Measurements from ENCODE around the gene ITCH.
A peak's percentile ranks its signal among the peaks of the same experiment; 100 is the strongest.
"Not testable (repeated sequence)": the region's sequence is repeated elsewhere in the genome, so short reads cannot be mapped to it uniquely, and the experiment has no call there.

The ITCH gene

DNA sequence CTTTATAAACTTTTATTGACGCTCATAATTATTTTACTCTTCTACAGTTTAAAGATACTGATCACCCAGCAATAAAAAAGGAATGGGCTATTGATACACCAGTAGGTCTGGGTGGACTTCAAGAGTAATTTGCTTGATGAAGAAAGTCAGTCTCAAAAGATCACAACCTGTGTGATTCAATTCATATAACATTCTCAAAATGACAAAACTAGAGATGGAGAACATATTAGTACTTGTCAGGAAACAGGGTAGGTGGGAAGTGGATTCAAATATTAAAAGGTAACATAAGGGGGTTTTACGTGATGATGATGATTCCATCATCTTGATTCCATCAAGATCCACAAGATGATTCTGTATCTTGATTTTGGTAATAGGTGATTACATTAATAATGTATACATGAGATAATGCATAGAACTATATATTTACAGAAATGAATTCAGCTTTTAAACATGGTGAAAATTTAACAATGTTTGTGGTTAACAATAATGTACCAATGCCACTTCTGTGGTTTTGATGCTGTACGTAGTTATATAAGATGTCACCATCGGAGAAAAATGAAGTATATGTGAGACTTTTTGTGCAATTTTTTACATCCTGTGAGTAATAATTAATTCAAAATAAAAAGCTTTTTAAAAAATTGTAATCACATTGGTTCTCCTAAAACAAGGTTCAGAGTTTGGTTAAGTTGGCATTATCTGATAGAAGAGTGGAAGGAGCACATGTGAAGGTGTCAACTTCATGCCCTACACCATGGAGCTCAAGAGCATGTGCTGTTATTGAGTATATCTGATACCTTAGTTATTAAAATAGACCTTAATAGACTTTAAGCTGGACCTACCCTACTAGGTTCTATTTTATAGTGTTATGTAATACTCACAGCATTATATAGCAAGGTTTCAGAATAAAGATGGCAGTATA, 86.9 kb downstream of the ITCH start:
- DNase-seq (ENCODE audit: low spot score) (no peak), FAIRE-seq (peak; percentile 27)

DNA sequence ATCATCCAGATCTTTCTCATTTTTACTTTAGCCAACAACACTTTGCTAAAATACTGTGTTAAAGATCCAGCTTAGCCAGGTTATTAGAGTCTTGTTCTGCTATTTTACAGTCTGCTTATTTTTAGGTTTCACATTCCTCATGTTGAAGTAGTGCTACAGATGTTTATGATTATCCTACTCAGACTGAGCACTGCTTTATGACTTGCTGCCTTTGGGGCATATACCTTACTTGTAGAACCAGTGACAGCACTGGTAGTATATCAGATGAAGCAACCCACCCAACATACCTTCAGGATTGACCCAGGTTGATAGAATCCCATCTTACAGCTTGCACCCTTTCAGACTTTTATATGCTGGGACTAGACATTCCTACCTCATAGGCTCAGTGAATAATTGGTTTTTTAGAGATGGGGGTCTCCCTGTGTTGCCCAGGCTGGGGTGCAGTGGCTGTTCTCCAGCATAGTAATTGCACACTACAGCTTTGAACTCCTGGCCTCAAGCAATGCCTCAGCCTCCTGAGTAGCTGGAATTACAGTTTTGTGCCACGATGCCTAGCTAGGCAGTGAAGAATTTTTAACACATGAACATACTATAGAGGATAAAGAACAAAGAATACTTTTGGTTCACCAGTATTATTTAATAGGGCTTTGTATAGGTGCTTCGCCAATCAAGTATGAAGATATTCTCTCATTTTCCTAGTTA, 89.4 kb downstream of the ITCH start:
- no peak for FAIRE-seq

DNA sequence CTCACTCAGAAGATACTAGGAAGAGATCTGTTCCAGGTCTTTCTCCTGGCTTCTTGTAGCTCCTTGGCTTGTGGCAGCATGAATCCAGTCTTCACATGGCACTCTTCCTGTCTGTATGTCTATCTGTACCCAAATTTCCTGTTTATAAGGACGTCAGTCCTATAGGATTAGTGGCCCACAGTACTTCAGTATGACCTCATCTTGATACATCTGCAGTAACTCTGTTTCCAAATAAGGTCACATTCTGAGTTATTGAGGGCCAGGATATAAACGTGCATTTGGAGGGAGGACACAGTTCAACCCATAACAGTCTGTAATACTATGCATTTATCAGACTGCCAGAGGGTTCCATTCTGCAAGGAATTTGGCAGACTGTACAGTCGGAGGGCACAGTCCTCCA, 95.6 kb downstream of the ITCH start:
- FAIRE-seq = no peak
- no peak for DNase-seq (ENCODE audit: low spot score)

More for the DNA sequence above, 89.4 kb downstream of the ITCH start:
- DNase-seq (ENCODE audit: low spot score) = no peak

DNA sequence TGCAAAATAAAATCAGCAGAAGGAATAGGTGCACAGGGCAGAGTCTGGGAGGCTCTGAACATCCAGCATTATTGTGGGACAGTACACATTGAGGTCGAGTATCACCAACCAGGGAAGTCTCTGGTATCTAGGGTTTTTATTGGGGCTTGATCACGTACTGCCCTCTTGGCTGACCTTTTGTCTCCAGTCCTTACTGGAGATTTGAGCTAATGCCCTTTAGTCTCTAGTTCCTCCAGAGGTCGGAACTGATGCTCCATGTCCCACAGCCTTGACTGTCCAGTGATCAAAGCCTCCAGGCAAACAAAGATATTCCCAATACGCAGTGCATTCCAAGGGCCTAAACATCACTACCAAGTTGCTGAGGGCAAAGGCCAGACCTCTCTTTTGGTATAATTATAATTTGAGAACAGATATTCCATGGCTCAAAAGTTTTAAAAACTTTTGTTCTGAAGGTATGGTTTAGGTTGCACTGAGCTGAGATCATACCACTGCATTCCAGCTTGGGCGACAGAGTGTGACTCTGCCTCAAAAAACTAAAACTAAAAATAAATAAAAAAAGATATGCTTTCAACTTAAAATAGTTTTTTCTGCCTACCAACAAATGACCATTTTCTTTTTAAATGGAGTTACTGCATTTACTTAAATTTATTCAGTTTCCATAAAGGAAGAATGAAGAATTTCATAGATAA, 96.3 kb downstream of the ITCH start:
- no peak for DNase-seq (ENCODE audit: low spot score)
- peak; percentile 60 for FAIRE-seq

- DNase-seq (ENCODE audit: low spot score) = no peak
Measured at GRCh38 chr20:34461779-34462087, 98.7 kb downstream of the ITCH start.

DNA sequence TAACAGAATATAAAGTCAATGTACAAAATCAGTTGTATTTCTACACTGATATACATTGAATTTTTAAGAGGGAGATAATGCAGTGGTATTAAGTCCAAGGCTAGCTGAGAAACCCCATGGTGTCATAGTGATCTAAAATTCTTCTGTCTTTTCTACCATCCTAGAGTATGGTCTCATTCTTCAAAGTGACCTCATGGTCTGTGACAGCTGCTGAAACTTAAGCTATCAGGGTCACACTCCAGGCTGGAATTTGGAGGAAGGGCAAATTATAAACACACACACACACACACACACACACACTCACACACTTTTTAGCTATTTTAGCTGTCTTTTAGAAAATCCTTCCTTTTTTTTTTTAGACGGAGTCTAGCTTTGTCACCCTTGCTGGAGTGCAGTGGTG, 105.9 kb downstream of the ITCH start:
- DNase-seq (ENCODE audit: low spot score) (no peak), FAIRE-seq (no peak)

More at GRCh38 chr20:34461779-34462087, 98.7 kb downstream of the ITCH start:
- no peak for FAIRE-seq

DNA sequence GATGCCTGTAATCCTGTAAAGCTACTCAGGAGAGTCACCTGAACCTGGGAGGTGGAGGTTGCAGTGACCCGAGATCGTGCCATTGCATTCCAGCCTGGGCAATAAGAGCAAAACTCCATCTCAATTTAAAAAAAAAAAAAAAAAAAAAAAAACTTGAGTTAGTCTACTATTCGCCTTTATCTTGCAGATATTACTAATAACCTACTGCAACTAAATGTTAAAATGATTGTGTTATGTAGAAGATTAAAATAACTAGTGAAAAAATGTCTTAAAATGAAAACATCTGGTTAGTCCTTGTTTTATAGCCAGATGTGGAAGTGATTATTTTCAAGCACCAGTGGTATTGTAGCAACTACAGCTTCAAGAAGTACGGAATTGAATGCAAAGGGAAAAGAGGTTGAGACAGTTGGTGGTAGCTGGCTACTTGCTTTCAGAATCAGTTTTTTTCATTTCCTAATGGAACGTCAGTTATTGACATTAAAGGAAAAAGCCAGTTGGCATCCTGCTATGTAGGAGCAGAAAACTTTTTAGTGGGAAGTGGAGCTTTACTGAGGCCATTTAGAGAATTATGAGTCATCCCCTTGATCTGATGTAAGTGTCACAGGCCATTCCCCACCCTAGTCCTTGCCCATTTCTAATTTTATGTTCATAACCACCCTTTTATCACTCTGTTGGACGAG, 109.3 kb downstream of the ITCH start:
- no peak for DNase-seq (ENCODE audit: low spot score)
- FAIRE-seq = peak; percentile 18

- FAIRE-seq (peak; percentile 21), DNase-seq (ENCODE audit: low spot score) (no peak)
Measured at GRCh38 chr20:34473262-34473883, 110.3 kb downstream of the ITCH start.

DNA sequence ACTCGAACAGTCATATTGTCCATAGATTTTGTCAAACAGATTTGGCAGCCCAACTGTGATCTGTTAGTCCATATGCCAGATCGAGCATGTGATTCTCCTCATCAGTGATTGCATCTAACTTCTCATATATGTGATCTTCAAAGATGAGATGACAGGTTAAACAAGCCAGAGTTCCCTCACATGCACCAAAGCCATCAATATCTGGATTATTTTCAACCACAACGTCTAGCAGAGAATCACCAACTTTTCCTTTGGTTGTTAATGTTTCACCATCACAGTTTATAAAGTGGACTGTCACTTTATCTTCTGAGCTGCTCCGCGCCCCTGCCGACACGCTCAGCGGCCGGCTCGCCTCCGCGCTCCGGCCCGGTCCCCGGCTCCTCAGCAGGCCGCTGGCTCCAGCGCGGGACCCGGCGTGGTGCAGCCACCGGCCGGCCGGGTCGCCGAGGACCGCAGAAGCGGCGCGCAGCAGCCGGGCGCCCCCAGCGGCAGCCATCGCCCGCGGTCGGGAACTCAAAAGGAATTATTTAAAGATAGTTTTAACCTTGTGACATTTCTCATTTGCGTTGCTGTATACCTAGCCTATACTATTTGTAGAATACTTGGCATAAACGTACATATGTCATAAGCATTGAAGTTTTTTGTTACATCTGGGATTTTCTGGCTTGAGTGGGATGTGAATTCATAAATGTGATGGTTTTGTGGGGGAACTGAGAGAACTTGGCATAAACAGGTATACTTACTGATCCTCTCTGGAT, 113.1 kb downstream of the ITCH start:
- DNase-seq (ENCODE audit: low spot score) (no peak), FAIRE-seq (no peak)

DNA sequence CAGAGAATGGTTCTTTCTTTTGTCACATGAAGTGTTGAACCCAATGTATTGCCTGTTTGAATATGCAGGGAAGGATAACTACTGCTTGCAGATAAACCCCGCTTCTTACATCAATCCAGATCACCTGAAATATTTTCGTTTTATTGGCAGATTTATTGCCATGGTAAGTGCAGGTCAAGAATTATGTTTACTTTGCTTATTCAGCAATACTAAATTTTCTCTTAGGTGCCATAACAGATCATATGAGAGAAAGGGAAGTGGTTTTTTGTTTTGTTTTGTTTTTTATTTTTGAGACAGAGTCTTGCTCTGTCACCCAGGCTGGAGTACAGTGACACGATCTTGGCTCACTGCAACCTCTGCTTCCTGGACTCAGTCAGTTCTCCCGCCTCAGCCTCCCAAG, 116.6 kb downstream of the ITCH start:
- FAIRE-seq = no peak
- DNase-seq (ENCODE audit: low spot score) = no peak

DNA sequence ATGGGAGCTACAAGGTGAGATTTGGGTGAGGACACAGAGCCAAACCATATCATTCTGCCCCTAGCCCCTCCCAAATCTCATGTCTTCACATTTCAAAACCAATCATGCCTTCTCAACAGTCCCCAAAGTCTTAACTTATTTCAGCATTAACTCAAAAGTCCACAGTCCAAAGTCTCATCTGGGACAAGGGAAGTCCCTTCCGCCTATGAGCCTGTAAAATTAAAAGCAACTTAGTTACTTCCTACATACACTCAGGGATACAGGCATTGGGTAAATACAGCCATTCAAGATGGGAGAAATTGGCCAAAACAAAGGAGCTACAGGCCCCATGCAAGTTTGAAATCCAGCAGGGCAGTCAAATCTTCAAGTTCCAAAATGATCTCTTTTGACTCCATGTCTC, 119.1 kb downstream of the ITCH start:
- FAIRE-seq; DNase-seq (ENCODE audit: low spot score): not testable (repeated sequence)

DNA sequence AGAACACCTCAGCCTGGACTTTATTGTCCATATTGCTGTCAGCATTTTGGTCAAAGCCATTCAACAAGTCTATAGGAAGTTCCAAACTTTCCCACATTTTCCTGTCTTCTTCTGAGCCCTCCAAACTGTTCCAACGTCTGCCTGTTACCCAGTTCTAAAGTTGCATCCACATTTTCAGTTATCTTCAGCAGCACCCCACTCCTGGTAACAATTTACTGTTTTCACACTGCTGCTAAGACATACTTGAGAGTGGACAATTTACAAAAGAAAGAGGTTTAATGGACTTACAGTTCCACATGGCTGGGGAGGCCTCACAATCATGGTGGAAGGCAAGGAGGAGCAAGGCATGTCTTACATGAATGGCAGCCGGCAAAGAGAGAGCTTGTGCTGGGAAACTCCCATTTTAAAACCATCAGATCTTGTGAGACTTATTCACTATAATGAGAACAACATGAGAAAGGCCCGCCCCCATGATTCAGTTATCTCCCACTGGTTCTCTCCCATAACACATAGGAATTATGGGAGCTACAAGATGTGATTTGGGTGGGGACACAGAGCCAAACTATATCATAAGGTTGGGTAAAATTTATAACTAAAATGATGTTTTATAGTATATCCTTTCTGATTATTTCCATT, 120.6 kb downstream of the ITCH start:
- FAIRE-seq = not testable (repeated sequence)

GRCh38 chr20:34485068-34485634, 122.1 kb downstream of the ITCH start:
- no peak for DNase-seq (ENCODE audit: low spot score)
- no peak for FAIRE-seq

More for the DNA sequence above, 120.6 kb downstream of the ITCH start:
- not testable (repeated sequence) for DNase-seq (ENCODE audit: low spot score)

- DNase-seq (ENCODE audit: low spot score) (no peak), FAIRE-seq (no peak)
Measured at GRCh38 chr20:34491226-34491931, 128.3 kb downstream of the ITCH start.

GRCh38 chr20:34491932-34492509, 128.9 kb downstream of the ITCH start:
- no peak for FAIRE-seq
- no peak for DNase-seq (ENCODE audit: low spot score)

- no peak for FAIRE-seq
- DNase-seq (ENCODE audit: low spot score) = no peak
Measured at GRCh38 chr20:34493646-34494045, 130.6 kb downstream of the ITCH start.

DNA sequence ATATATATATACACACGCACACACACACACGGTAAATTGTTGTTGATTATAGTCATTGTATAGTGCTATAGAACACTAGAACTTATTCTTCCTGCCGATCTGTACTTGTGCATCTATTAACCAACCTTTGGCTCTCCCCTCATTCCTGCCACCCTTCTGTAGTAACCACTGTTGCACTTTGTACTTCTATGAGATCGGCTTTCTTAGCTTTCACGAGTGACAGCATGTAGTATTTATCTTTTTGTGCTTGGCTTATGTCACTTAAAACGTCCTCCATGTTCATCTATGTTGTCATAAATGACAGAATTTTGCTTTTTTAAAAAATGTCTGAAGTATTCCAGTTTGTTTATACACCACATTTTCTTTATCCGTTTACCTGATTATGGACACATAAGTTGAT, 132.2 kb downstream of the ITCH start:
- no peak for FAIRE-seq
- DNase-seq (ENCODE audit: low spot score) = no peak

DNA sequence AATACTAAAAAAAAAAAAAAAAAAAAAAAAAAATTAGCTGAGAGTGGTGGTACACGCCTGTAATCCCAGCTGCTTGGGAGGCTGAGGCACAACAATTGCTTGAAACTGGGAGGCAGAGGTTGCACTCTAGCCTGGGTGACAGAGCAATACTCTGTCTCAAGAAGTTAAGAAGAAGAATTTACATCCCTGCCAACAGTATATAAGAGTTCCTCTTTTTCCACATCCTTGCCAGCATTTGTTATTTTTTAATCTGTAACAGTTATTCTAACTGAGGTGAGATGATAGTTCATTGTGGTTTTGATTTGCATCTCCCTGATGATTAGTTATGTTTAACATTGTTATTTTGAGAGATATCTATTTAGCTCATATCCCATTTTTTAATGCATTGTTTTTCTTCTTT, 132.8 kb downstream of the ITCH start:
- no peak for FAIRE-seq

More for the DNA sequence above, 132.8 kb downstream of the ITCH start:
- no peak for DNase-seq (ENCODE audit: low spot score)
